T-helper 1 cell treated with Interleukin-12 subunit alpha and Interleukin-12 subunit beta and Interleukin-4 antibody, amounts not matched to agents 30 ng/mL and 1 ng/mL, for 36 hours (primary cell): ENCODE measurements around the gene SGK1. TPM values are rescaled to one million over a fixed set of nuclear protein-coding genes. Genes with fewer than 3 reads are reported as not detected.
"Not testable (repeated sequence)": the region's sequence is repeated elsewhere in the genome, so short reads cannot be mapped to it uniquely, and the experiment has no call there.

Experiments used
- intact Hi-C: fragments of 100-400 bp; cut with micrococcal nuclease; formaldehyde crosslinking; loops from one replicate; pipeline ENCODE4 v1.15.1; 2024
- total RNA-seq: library from RNA; stranded (reverse); gene quantifications from 2 replicates; pipeline ENCODE4 v1.2.3, GENCODE V29; 2022

The SGK1 gene
- total RNA-seq, 1 donor from 2014 or later, result 45.3 TPM

DNA sequence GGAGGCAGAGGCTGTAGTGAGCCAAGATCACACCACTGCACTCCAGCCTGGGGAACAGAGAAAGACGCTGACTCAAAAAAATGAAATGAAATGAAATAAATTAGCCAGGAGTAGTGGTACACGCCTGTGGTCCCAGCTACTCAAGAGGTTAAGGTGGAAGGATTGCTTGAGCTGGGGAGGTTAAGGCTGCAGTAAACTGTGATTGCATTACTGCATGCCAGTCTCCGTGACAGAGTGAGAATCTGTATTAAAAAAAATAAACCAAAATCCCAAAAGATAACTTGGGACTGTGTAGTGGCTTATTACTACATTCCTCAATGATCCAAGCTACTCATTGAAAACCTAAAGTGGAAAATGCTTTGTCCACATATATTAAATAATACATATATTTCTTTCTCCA, 87.0 kb downstream of the SGK1 start:
- intact Hi-C loops, result no loop called here

- intact Hi-C loops, result no loop called here
Observed at GRCh38 chr6:134230087-134230700, 87.7 kb downstream of the SGK1 start.

- intact Hi-C loops, result no loop called here
Observed at GRCh38 chr6:134229520-134229919, 88.4 kb downstream of the SGK1 start.

GRCh38 chr6:134223796-134224420, 94.0 kb downstream of the SGK1 start:
- intact Hi-C loops, result no loop called here

GRCh38 chr6:134221250-134221649, 96.7 kb downstream of the SGK1 start:
- intact Hi-C loops, result no loop called here

- intact Hi-C loops, result no loop called here
Observed at GRCh38 chr6:134217798-134218140, 100.1 kb downstream of the SGK1 start.

- intact Hi-C loops, result no loop called here
Observed at GRCh38 chr6:134217105-134217797, 100.7 kb downstream of the SGK1 start.

GRCh38 chr6:134216301-134217010, 101.5 kb downstream of the SGK1 start:
- intact Hi-C loops, result no loop called here

DNA sequence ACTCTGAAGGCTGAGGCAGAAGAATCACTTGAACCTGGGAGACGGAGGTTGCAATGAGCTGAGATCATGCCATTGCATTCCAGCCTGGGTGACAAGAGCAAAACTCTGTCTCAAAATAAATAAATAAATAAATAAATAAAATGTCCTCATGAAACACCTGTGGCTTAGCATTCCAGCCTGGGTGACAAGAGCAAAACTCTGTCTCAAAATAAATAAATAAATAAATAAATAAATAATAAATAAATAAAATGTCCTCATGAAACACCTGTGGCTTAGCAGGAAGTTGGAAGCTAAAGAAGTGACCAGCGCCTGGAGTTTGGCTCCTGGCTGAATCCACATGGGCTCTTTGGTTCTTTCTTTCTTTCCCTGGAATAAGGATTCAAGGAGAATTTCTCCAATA, 104.5 kb downstream of the SGK1 start:
- intact Hi-C loops, result not testable (repeated sequence)

DNA sequence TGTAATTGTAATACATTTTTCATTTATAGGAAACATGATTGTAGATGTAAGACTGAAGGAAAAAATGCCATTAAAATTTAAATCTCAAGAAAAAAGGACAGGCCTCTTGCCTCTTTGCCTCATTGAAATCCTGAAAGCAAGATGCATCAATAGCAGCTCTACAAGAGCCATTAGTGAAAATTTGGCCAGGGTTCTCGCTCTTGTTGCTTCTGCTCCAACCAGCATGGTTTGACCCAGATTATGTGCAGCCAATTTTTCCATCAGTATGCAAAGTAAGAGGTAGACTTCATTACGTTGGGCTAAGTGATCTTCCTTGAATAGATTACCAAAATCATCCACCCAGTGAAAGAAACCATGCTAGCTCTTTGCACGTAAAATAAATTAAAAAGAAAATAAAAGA, 106.6 kb downstream of the SGK1 start:
- intact Hi-C loops, result no loop called here

DNA sequence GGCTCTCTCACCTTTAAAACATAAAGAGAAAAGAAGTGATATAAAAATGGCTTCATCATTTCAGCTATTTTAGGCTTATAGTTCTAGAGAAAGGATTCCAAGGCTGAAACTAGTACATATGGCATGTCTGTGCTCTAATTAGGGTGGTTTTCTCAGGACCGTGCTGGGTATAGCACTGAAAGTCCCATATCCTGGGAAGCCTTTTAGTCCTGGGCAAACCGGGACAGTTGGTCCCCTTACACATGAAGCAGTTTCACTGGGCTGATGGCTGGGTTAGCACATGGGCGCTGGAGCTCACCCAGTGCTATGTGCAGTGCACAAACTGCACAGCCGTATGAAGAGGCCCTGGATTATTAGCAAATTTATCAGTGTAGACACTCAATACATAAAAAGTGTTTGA, 110.5 kb downstream of the SGK1 start:
- intact Hi-C loops, result no loop called here

- intact Hi-C loops, result no loop called here
Observed at GRCh38 chr6:134205366-134205765, 112.5 kb downstream of the SGK1 start.

DNA sequence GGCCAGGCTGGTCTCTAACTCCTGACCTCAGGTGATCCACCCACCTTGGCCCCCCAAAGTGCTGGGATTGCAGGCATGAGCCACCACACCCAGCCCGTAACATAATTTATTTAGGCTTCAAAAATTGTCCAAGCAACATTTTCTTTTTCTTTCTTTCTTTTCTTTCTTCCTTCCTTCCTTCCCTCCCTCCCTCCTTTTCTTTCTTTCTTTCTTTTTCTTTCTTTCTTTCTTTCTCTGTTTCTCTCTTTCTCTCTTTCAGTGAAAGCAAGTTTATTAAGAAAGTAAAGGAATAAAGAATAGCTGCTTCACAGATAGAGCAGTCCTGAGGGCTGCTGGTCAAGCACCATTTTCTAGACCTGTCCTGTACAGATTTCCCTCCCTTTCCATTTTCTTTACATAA, 113.2 kb downstream of the SGK1 start:
- intact Hi-C loops, result not testable (repeated sequence)

DNA sequence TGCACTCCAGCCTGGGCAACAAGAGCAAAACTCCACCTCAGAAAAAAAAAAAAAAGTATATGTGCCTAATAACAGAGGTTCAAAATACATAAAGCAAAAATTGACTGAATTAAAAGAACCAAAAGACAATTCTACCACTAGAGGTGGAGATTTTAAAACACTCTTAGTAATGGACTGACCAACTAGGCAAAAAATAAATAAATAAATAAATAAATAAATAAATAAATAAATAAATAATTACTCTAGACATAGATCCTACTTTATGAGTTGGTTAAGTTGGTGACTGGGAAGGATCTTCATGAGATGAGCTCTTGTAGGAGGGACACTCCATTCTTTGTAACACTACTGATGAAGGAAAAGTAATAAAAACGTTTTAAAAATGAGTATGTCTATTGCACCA, 113.9 kb downstream of the SGK1 start:
- intact Hi-C loops, result no loop called here

DNA sequence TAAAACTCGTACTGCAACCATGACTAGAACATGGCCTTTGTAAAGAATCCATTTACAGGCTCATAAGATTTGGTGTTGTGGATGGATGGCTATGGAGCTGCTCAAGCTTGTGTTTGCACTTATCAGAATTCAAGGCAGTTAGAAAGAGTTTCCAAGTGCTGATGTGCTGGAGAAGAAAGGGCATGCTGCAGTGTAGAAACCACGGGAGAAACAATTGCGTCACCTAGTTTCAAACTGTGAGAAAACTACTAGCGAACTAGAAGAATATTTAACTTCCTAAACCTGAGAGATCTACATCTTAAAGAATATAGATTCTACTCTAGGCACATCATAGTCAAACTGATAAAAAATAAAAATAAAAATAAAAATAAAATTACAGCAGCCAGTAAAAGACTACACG, 116.2 kb downstream of the SGK1 start:
- intact Hi-C loops, result no loop called here

DNA sequence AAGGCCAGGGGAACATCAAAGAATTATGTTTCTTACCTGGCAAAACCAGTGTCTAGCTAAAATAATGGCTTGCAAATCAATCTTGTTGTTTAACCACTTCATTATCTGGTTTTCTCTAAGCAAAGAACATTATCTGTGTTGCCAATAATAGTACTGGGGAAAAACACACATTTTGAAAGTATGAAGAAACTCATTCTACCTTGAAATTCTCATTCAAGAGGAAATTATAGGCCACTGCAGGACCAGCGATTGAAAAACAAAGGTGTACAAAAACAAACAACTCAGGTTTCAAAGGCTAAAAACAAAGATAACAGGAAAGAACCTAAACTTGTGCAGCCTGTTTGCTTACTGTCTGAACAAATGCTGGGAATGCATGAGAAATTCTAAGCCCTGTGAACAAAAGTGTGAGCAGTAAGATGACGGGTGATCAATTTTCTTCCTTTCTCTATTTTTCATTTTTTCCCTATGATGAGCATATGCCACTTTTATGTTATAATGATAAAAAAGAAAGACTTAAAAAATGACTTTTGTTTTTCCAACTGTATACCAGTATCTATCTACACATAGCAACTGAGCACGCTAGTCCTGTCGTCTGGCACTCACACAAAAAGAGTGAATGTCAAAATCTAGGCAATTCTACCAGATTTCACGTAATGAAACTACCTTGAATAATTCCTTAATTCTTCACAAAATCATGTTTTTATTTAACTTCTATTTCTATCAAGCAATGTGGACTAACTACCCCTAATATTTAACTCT, 117.9 kb downstream of the SGK1 start:
- intact Hi-C loops, result no loop called here

GRCh38 chr6:134198093-134198492, 119.8 kb downstream of the SGK1 start:
- intact Hi-C loops, result no loop called here

DNA sequence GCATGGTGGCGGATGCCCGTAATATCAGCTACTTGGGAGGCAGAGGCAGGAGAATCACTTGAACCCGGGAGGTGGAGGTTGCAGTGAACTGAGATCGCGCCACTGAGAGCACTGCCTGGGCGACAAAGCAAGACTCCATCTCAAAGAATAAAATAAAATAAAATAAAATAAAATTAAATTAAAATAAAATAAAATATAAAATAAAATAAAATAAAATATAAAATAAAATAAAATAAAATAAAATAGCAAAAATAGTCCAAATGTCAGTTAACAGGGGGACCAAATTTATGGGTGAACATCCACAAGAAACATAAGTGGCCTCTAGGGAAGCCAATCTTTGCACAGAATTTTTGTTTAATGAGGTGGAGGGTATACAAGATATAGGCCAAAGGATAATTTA, 120.2 kb downstream of the SGK1 start:
- intact Hi-C loops, result not testable (repeated sequence)

- intact Hi-C loops, result no loop called here
Observed at GRCh38 chr6:134196568-134197193, 121.2 kb downstream of the SGK1 start.

GRCh38 chr6:134195985-134196384, 121.9 kb downstream of the SGK1 start:
- intact Hi-C loops, result no loop called here
